NCI-H1417 treated with DMSO at 0.1 percent for 48 hours (cell line): Measurements from ENCODE around the gene PRR30.
"Not testable (repeated sequence)": the region's sequence is repeated elsewhere in the genome, so short reads cannot be mapped to it uniquely, and the experiment has no call there.

Experiments used
- DNase-seq: peaks from one replicate; lab custom pipeline; 2025; lab: John Stamatoyannopoulos, UW

PRR30 gene

GRCh38 chr2:27128668-27129571 lies 10.3 kb downstream of the PRR30 start:
- DNase-seq: no peak

- no peak for DNase-seq
These were observed 11.1 kb downstream of the PRR30 start for GRCh38 chr2:27127883-27128667.

- DNase-seq: no peak
These were observed 12.9 kb downstream of the PRR30 start for GRCh38 chr2:27126252-27126710.

GRCh38 chr2:27125104-27125503 lies 14.1 kb downstream of the PRR30 start:
- DNase-seq: no peak

DNA sequence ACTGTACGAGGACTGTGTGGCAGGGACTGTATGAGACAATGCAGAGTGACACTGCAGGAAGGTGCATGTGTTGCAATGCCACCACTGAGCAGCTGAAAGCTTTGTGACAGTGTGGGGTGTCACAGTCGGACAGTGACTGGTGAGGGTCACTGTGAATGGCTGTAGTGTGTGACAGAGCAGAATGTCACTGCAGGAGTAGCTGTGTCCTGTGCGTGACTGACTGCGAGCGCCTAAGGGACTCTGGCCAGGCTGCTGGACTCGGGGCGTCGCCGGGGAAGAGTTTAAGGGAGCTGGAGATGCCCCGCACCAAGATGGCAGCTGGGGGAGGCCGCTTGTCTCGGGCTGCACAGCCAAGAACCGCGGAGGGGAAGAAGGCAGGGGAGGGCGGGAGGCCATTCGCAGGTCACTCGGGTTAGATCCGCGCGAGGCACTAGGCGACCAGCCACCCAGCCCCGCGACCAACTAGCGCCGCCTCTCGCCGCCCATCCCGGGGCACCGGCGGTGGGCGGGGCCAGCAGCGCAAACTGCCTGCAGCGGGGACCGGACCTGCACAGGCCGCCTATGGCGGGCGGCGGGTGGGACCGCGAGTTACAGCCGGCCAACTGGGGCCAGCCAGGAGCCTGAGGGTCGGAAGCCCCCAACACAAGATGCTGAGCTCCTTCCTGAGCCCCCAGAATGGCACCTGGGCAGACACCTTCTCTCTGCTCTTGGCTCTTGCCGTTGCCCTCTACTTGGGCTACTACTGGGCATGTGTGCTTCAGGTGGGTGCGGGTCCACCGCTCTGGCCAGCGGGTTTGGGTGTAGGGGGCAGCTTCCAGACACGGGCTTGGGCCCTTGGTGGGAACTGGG lies 15.7 kb downstream of the PRR30 start, which contains the start of gene ABHD1:
TSS of gene ABHD1 (plus strand) at position 514 of the 849 bp plus-strand sequence. CDS start at position 648, 134 bp downstream.
- no peak for DNase-seq

GRCh38 chr2:27122791-27123190 lies 16.4 kb downstream of the PRR30 start:
- no peak for DNase-seq

DNA sequence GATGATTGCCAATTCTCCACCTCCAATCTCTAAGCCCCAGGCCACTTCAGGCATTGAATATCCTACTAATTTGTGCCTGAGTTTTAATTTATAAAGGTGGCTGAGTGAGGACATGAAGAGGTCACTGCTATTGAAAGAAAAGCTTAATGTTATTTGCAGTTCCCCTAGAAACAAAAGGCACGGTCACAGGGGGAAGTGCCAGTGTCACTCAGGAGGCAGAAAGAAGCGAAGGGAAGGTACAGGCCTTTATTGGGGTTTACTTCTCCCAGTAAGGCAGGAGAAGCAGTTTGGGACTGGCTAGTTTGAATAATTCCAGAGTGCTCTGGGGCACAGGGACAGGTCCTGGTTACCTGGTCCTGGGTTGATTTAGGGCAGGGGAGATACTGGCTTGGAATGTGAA lies 17.3 kb downstream of the PRR30 start:
- no peak for DNase-seq

GRCh38 chr2:27119330-27119670 lies 19.9 kb downstream of the PRR30 start:
- not testable (repeated sequence) for DNase-seq

DNA sequence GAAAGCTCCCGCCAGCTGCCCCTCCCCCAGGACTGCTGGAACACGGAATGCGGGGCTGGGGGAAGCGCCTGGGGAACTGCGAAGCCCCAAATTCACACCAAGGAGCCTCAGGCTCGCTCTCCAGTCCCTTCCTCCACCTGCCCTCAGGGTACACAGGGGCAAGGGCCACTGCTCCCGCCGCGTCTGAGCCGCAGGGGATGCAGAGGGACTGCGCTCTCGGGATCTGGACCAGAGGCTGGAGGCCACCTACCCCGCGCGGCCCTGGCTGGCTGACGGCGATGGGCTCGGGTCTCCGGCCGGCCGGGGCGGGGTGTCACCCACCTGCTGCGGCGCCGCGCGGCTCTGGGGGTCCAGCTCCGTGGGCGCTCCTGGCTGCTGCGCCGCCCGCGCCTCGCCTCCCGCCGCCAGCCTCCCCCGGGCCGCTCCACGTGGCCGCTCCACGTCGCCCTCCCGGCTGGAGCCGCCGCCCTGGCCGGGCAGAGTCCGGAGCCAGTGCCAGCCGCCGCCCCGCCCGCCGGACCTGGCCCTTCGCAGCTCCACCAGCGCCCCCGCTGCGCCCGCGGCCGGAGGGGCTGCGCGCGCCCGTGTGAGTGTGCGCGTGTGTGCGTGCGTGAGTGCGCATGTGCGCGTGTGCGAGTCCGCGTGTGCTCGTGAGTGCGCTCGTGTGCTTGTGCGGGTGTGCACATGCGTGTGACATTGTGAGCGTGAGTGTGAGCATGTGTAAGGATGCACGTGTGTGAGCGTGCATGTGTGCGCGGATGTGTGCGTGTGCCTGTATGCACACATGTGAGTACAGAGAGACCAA lies 20.5 kb downstream of the PRR30 start, which contains the start of gene CGREF1:
TSS of gene CGREF1 (minus strand) at position 604 of the 805 bp plus-strand sequence. CDS start 14,762 bp downstream, outside the sequence.
- DNase-seq: no peak

DNA sequence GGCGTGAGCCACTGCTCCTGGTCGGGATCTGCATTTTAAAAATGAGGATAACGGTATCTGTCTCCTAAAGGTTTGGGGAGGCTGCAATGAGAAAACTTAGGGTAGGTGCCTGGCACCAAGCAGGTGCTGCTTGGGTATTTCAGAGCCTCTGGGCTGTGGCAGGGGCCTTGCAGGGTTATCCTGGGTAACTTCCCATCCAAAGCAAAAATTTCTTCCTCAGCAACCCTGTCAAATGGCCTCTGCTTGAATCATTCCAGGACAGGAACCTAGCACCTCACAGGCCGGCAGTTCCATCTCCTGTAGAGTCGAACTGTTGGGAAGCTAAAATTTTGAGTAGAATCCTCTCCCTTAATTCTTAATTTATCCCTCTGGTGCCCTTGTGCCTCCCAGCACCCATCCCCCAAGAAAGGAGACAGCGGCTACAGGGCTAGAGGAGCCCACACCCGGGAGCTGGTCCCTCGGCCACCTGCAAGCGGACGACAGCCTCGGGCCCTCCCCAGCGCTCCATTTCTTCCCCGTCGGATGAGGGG lies 21.1 kb downstream of the PRR30 start:
- no peak for DNase-seq

GRCh38 chr2:27115519-27115918 lies 23.7 kb downstream of the PRR30 start:
- no peak for DNase-seq

DNA sequence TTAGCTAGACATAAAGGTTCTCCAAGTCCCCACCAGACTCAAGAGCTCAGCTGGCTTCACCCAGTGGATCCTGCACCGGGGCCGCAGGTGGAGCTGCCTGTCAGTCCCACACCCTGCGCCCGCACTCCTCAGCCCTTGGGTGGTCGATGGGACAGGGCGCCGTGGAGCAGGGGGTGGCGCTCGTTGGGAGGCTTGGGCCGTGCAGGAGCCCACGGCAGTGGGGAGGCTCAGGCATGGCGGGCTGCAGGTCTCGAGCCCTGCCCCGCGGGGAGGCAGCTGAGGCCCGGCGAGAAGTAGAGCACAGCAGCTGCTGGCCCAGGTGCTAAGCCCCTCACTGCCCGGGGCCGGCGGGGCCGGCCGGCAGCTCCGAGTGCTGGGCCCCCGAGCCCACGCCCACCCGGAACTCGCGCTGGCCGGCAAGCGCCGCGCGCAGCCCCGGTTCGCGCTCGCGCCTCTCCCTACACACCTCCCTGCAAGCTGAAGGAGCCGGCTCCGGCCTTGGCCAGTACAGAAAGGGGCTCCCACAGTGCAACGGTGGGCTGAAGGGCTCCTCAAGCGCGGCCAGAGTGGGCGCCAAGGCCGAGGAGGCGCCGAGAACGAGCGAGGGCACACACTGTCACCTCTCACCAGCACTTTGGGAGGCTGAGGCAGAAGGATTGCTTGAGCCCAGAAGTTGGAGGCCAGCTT lies 27.7 kb downstream of the PRR30 start:
- not testable (repeated sequence) for DNase-seq

DNA sequence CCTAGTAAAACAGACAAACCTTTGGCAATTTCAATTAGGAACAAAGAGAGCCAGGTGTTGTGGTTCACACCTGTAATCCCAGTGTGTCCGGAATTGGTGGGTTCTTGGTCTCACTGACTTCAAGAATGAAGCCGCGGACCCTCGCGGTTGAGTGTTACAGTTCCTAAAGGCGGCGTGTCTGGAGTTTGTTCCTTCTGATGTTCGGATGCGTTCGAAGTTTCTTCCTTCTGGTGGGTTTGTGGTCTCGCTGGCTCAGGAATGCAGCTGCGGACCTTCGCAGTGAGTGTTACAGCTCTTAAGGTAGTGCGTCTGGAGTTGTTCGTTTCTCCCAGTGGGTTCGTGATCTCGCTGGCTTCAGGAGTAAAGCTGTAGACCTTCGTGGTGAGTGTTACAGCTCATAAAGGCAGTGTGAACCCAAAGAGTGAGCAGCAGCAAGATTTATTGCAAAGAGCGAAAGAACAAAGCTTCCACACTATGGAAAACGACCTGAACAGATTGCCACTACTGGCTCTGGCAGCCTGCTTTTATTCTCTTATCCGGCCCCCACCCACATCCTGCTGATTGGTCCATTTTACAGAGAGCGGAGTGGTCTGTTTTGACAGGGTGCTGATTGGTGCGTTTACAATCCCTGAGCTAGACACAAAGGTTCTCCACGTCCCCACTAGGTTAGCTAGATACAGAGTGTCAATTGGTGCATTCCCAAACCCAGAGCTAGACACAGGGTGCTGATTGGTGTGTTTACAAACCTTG lies 28.4 kb downstream of the PRR30 start:
- DNase-seq: not testable (repeated sequence)

DNA sequence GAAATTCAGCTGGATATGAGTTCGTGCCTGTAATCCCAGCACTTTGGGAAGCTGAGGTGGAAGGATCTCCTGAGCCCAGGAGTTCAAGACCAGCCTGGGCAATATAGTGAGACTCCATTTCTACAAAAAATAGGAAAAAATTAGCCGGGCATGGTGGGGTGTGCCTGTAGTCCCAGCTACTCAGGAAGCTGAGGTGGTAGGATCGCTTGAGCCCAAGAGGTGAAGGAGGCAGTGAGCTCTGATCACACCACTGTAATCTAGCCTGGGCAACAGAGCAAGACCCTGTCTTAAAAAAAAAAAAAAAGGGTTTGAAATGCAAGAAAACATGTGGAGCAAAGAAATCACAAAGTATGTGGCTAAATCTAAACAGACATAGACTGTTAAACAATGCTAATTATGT lies 30.1 kb downstream of the PRR30 start:
- DNase-seq: no peak

- no peak for DNase-seq
These were observed 31.0 kb downstream of the PRR30 start for GRCh38 chr2:27108221-27108620.

GRCh38 chr2:27105981-27106380 lies 33.2 kb downstream of the PRR30 start:
- DNase-seq: no peak

- no peak for DNase-seq
These were observed 36.9 kb downstream of the PRR30 start for GRCh38 chr2:27102329-27102728.

- no peak for DNase-seq
These were observed 39.2 kb downstream of the PRR30 start for GRCh38 chr2:27100036-27100435.

DNA sequence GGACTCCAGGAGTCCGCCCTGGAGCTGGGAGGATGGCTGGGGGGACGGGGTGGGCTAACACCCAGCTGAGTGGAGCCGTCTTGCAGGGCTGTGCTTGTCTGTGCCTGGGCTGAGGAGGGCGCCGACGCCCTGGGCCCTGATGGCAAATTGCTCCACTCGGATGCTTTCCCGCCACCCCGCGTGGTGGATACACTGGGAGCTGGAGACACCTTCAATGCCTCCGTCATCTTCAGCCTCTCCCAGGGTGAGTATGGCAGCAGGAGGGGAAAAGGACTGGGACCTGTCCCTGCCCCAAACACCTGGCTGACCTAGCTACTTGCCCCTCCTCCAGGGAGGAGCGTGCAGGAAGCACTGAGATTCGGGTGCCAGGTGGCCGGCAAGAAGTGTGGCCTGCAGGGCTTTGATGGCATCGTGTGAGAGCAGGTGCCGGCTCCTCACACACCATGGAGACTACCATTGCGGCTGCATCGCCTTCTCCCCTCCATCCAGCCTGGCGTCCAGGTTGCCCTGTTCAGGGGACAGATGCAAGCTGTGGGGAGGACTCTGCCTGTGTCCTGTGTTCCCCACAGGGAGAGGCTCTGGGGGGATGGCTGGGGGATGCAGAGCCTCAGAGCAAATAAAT lies 39.8 kb downstream of the PRR30 start:
- no peak for DNase-seq
